ENCODE measurements around the gene ASIC2.

The ASIC2 gene

DNA sequence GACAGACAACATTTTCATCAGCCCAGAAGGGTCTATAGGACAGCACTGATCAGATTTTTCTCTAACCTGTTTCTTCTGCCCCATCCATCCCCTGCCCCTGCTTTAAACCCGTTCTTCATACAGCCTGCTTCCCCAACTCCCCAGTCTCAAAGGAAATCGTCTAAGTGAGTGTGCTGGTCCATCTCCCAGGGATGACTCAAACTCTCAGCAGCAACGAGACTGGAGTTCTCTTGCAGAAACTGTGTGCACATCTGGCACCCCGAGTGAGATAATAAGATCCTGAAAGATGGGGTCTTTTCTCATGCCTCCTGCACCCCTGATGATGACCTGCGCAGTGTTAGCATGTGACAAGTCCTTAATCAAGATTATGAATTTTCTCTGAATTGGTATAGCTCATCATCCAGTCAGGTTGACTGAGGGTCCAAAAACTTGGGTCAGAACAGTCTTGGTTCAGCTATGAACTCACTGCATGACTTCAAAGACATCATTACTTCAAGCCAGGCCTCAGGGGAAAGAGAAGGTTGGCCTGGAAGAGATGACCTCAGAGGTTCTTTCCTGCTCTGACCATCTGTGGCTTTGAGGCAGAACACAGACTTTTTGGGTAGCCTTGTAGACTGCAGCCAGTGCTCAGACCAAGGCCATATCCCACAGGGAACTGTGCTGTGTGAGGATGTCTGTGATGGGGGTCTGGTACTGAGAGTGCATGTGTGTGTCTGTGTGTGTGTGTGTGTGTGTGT, 183.6 kb downstream of the ASIC2 start:
- FAIRE-seq = no peak

DNA sequence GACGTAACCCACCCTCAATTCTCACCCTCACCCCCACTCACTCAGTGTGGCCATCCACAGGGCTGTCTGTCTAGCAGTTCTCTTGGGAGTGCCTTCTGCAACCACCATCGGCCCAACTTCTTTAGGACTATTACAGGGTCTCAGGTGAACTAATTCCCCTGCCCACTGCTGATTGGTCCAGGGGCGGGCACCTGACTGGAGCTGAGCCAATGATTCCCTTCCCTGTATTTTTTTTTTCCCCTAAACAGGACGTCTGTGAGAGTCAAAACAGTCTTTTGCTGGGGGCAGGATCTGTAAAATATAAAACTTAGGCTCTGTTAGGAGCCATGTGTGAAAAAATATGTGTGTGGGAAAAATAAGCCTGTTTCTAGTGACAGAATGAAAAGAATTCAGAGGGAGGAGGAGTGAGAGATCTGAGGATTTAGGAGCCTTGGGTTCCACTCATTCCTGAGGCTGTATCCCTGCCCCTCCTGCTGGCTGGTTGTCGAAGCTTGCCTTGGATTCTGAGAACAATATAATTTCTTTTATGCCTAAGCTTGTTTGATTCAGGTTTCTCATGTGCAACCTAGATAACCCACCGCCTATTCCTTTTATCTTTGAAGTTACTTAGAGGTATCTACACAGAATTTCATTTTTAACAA, 186.4 kb downstream of the ASIC2 start:
- no peak for FAIRE-seq

- no peak for FAIRE-seq
These were observed 187.2 kb downstream of the ASIC2 start for GRCh38 chr17:33105911-33106310.

DNA sequence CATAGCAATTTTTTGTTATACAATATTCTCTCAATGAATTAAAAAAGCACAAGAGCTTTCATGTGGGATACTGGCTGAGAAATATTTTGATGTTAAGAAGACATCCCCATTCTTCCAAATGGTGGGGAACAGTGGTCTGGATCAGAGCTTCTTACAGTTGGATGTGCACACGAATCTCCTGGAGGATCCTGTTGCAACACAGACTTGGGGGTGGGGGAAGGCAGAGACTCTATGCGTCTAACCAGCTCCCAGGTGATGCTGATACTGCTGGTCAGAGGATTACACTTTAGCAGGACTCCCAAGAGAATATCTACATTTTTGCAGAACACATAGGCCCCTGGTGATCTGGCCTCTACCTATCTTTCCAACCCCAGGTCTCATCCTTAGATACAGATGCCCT, 193.2 kb downstream of the ASIC2 start:
- FAIRE-seq = no peak

- FAIRE-seq = no peak
These were observed 193.8 kb downstream of the ASIC2 start for GRCh38 chr17:33099252-33099651.

DNA sequence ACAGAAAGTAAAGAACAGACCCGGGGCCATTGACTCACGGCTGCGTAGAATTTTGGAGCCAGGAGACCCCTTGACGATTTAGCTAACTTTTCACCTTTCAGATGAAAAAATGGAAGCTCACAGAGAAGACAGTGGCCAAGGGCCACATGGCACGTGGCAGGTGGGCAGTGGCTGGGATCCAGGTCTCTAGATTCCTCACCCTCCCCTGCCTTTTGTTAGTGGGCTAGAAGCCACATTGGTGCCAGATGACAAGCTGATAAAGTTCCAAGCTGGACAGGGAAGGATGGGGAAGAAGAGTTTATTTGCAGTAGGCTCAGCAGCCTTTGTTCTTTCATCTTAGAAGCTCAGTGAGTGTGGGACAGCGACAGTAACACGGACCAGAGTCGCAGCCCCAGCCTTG, 195.7 kb downstream of the ASIC2 start:
- FAIRE-seq = no peak

DNA sequence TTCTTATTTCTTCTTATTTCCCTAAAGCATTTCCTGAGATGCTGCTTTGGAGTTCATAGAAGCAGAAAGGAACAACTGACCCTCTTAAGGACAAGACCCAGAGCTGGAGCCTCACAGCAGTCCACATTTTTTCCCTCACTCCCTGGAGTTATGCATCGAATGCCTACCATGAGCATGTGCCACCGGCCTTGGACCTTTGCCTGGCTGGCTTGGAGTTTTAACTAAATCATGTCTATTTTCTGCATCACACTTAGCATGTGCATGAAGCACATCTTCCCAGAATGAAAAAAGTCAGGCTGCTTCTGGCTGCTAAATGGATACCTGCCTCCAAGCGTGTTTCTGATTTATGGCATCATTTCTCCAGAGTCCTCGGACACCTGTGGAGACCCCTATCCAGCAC, 196.9 kb downstream of the ASIC2 start:
- no peak for FAIRE-seq

- FAIRE-seq = no peak
These were observed 201.8 kb downstream of the ASIC2 start for GRCh38 chr17:33091271-33091670.

- FAIRE-seq = no peak
These were observed 202.3 kb downstream of the ASIC2 start for GRCh38 chr17:33090806-33091205.

DNA sequence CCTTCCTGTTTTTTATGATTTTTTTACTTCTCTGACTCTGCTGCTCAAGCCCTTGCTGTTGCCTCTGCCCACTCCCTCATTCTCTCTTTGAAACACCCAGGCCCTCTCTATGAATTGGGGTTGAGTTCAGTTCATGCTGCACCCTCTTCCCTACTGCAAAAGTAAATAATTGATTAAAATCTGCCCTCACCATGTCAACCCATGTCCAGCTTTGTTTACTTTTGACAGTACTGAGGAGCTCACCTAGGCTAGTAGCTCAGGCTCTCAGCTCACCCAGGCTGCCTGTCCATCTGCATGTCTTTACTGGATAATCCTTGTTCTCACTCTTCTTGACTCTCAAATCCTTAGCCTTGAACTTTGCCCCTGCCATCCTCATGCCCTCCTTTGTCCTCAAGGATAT, 206.2 kb downstream of the ASIC2 start:
- FAIRE-seq = no peak

DNA sequence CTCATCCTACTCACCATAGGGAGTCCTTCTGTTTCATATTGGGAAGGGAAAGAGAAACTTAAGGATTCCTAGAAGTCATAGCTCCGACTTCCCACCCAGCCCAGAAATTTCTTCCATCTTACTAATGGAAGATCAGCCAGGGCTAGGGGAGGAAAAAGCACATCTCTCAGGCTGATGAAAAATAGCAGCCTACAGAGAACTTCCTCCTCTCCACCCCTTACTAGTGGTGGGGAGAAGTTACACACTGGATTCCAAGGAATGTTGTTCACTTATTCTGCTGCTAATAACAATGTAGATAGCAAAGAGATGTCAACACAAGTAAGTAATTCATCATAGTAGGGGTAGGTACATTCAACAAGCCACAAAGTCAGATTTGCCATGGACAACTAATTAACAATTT, 207.1 kb downstream of the ASIC2 start:
- no peak for FAIRE-seq

- no peak for FAIRE-seq
These were observed 207.8 kb downstream of the ASIC2 start for GRCh38 chr17:33085256-33085655.

- FAIRE-seq = no peak
These were observed 208.3 kb downstream of the ASIC2 start for GRCh38 chr17:33084755-33085154.

DNA sequence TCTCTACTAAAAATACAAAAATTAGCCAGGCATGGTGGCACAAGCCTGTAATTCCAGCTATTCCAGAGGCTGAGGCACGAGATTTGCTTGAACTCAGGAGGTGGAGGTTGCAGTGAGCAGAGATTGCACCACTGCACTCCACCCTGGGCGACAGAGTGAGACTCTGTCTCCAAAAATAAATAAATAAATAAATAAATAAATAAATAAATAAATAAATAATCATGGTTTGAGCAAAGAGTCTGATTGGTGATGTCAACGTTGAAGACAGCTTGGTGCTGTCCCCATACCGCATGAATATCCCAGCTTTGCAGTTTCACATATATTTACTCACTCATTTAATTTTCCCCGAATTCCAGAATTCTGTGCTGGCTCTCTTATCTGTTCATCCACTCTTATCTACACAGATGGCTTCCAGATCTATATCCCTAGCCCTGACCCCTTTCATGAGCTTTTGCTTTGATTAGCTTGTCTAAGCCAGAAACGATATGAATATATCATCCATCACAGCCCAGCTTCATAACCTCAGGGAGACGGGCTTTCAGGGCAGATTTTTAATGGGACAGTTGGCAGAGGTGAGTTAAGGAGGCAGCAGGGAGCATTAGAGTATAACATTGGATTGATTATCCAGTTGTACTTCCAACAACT, 210.4 kb downstream of the ASIC2 start:
- no peak for FAIRE-seq

- FAIRE-seq = no peak
These were observed 213.0 kb downstream of the ASIC2 start for GRCh38 chr17:33080091-33080490.

- no peak for FAIRE-seq
These were observed 213.9 kb downstream of the ASIC2 start for GRCh38 chr17:33079201-33079600.

DNA sequence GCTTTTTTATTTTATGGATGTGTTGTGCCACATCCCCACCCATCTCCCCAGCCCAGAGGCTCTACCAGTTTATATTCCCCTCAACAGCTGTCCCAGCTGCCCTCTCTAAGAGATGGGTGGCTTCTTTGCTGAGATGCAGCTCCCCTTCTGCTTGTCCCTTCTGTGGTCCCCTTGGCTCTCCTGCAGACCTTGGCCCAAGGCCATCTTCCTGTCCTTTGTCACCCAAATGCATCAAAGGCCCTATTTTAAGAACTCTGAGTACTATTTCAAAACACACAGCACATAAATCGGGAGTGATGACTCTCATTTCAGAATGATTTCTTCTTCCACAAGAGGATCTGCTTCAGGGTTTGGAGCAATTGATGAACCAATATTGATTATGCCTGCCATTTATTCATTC, 216.1 kb downstream of the ASIC2 start:
- FAIRE-seq = no peak

DNA sequence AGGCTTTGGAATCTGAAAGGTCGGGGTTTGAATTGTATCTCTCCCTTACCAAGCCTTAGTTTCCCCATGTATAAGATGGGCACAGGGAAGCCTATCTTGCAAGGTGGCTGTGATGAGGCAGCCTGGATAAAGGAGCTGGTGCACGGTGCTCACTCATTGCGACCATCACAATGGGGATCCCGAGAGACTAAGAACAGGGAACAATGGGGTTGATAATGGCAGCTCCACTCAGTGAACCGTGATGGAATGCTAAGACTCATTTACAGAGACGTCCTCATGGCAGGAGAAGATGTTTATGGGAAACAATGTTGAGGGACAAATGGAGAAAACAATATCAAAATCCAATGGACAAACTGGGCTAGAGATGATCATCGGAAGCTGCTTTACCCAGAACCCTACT, 219.7 kb downstream of the ASIC2 start:
- no peak for FAIRE-seq

GRCh38 chr17:33072421-33073161, 220.5 kb downstream of the ASIC2 start:
- no peak for FAIRE-seq

- FAIRE-seq = no peak
These were observed 221.4 kb downstream of the ASIC2 start for GRCh38 chr17:33071656-33072055.

DNA sequence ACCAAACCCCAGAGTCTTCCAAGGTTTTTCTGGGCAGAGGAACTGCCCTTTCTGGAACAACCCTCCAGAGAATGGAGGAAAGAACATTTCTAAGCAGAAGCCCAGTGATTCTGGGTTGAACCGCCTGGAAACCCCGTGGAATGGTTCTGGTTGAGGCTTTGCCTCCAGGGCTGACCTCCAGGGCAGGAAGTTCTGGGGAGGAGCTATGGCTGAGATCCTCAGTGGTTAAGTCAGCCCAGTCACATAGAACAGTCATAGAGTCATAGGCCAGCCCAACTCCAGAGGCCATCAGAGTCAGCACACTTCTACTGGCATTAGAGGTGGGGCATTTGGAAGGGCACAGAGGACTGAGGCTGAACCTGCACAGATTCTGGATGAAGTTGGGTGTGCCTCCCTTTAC, 235.5 kb downstream of the ASIC2 start:
- no peak for FAIRE-seq

DNA sequence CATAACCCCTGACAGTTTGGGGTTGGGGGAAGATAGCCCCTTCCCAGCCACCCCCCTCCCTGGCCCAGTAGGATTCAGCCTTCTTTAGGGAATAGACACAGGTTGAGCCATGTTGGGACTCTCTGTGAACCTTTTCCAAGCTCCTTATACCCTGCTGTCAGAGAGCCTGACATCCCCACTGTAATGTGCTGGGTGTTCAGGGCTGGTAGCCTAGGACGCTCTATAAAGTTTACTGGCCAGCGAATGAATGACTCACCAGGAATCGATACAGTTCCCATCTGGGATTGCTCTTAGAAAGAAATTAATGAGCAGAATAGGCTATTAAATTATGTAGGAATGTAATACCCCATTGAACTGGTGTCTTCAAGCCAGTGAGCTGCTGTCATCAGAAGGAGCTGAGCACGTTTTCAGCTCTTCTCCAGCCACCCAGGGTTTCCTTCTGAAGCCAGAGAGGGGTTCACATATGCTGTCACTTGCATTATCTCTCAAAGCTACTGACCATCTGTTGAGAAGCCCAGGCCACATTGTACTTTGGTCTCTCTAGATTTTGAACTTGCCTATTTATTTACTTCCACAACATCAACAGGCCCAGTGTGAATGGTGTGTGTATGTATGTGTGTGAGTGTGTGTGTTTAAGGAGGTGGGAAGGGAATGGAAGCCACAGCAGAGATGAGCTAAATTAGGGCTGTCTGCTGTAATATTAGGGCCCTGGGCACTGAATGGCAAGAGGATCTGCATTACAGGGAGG, 236.5 kb downstream of the ASIC2 start:
- no peak for FAIRE-seq

DNA sequence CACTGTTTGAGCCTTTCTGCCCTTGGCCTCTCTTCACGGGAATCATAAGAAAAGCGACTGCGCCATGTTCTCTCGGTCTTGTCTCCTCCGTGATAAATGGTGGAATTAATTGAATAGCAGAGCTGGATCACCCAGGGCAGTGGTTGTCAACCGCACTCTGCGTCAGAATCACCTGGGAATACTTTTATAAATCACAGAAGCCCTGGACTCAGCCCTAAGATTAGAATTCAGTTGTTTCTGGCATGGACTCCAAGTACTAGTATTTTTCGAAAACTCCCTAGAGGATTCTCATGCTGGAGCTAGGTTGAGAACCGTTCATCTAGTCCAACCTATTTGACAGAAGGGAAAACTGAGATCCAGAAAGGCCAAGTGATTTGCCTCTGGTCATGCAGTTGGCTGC, 237.3 kb downstream of the ASIC2 start:
- no peak for FAIRE-seq

All from TTC549 (cell line).